Upper lobe of left lung (tissue), 6 donors: ENCODE measurements around the gene RPS6KL1. TPM values are rescaled to one million over a fixed set of nuclear protein-coding genes. Genes with fewer than 3 reads are reported as not detected.

Source experiments
- ATAC-seq, 2 donors: fragments of 200-7000 bp; cut with Tn5 transposase; one replicate each; pipeline ENCODE4 v1.9.1; 2022; ENCODE audit warnings: mild to moderate bottlenecking in 2 of 2, moderate library complexity in 2 of 2; ENCODE audit not compliant: low FRiP score in 2 of 2
- DNase-seq, 2 donors: peaks; one replicate each; pipeline ENCODE4 v3.0.0-alpha.2; 2019 to 2020
- H3K27ac ChIP-seq, 4 donors: fragments of 200-600 bp; sonication (generic); one replicate each; pipeline ENCODE4 v1.5.1; 2016 to 2019
- H3K27me3 ChIP-seq, 4 donors: fragments of 200-600 bp; sonication (generic); one replicate each; pipeline ENCODE4 v1.5.1; 2017 to 2019
- H3K36me3 ChIP-seq, 4 donors: fragments of 200-600 bp; sonication (generic); one replicate each; pipeline ENCODE4 v1.5.1; 2016 to 2019
- H3K4me1 ChIP-seq, 4 donors: fragments of 200-600 bp; sonication (generic); one replicate each; pipeline ENCODE4 v1.5.1; 2018 to 2019
- H3K4me3 ChIP-seq, 4 donors: fragments of 200-600 bp; sonication (generic); one replicate each; pipeline ENCODE4 v1.5.1; 2017 to 2019; ENCODE audit warnings: mild to moderate bottlenecking in 2 of 4, moderate library complexity in 1 of 4
- H3K9me3 ChIP-seq, 4 donors: fragments of 200-600 bp; sonication (generic); one replicate each; pipeline ENCODE4 v1.5.1; 2018 to 2019
- EP300 ChIP-seq, 4 donors: sonication (generic); formaldehyde crosslinking; IDR thresholded peaks; one replicate each; pipeline ENCODE4 v1.5.1; 2017; ENCODE audit warnings: antibody characterized with exemption in 4 of 4, control low read depth in 2 of 4
- POLR2A ChIP-seq, 4 donors: fragments of 450-650 bp; IDR thresholded peaks; one replicate each; pipeline ENCODE4 v1.5.1; 2016 to 2017; ENCODE audit warnings: antibody characterized with exemption in 4 of 4, mild to moderate bottlenecking in 2 of 4
- POLR2AphosphoS5 ChIP-seq, 2 donors: sonication (generic); formaldehyde crosslinking; IDR thresholded peaks; one replicate each; pipeline ENCODE4 v1.5.1; 2017; ENCODE audit warnings: antibody characterized with exemption in 2 of 2
- WGBS, 2 donors: methylation state at CpG; one replicate each; pipeline ENCODE4 v1.1.5; 2017 to 2018; 5-methylcytosine and 5-hydroxymethylcytosine counted together
- total RNA-seq, 6 donors: library from RNA; depleted of rRNA in 4 of 6; stranded (reverse); fragments of >200 nt in 4 of 6; gene quantifications; one replicate each; pipeline versions ENCODE4 v1.1.0 to v1.2.1, GENCODE V29; 2016 to 2021
- TF ChIP-seq, protein P1 (sequence below), 6 experiments: fragments of 450-650 bp in 4 of 6; fragments of 200-600 bp in 2 of 6; sonication (generic) in 2 of 6; IDR thresholded peaks; one replicate each; pipeline ENCODE4 v1.5.1; 2016 to 2019; ENCODE audit warnings: antibody characterized with exemption in 6 of 6
- donor health status: DM: no; HTN: no; CAD: no; lungs with moderate emphysema.
- donor health status: DM: no; HTN: yes; CAD: no; lungs with severe emphysema.

The RPS6KL1 gene
- total RNA-seq, 6 donors from 2014 or later = 3.4 to 29.3 (median 7.3) TPM

DNA sequence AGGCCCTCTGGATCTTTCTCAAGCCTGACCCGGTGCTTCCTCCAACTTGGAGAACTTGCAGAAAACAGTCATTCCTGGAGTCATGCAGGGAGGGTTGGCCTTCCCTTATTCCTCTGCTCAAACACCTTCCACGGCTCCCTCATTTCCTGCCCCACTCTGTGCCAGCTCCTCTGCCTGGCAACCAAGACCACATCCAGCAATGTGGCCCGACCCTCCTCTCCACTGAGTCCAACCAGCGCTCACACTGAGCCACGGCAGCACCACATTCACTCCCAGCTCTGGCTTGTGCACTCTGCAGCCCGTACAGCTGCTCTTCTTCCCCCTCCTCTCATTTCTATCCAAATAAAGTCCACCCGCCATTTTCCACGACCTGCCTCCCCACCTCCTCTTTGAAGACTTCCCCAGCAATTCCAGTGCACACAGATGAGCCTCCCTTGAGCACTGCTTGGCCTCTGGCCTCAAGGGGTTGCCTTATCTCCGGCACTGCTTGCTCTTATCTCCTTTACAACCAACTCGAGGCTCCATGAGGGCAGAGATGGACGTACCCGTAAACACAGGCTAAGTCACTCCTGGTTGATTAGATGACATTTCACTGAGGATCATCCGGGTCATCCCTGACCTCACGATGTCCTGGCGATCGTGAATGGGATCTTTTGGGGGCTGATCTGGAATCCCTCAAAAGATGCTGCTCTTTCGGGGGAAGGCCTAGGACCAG, 27.0 kb upstream of the RPS6KL1 start:
- DNase-seq (no peak), ATAC-seq (no peak)
- H3K36me3 ChIP-seq = no peaks in the 10 kb centered on the region
- H3K9me3 ChIP-seq = no peaks in the 10 kb centered on the region
- H3K4me1 ChIP-seq = peaks cover 15 to 30% (median 18%) of the 10 kb centered on the region in 4 donors
- no peak overlapping the region for H3K27ac ChIP-seq
- no peak overlapping the region for H3K4me3 ChIP-seq
- H3K27me3 ChIP-seq = peaks cover 0 to 9% (median 0%) of the 10 kb centered on the region in 4 donors
- TF ChIP-seq, protein P1, sequence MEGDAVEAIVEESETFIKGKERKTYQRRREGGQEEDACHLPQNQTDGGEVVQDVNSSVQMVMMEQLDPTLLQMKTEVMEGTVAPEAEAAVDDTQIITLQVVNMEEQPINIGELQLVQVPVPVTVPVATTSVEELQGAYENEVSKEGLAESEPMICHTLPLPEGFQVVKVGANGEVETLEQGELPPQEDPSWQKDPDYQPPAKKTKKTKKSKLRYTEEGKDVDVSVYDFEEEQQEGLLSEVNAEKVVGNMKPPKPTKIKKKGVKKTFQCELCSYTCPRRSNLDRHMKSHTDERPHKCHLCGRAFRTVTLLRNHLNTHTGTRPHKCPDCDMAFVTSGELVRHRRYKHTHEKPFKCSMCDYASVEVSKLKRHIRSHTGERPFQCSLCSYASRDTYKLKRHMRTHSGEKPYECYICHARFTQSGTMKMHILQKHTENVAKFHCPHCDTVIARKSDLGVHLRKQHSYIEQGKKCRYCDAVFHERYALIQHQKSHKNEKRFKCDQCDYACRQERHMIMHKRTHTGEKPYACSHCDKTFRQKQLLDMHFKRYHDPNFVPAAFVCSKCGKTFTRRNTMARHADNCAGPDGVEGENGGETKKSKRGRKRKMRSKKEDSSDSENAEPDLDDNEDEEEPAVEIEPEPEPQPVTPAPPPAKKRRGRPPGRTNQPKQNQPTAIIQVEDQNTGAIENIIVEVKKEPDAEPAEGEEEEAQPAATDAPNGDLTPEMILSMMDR (IDR thresholded peaks at IDR 0.05) = no peak
- no peak for TF ChIP-seq POLR2A (IDR thresholded peaks at IDR 0.05)
- TF ChIP-seq EP300 (IDR thresholded peaks at IDR 0.05) = no peak
- TF ChIP-seq POLR2AphosphoS5 (IDR thresholded peaks at IDR 0.05) = no peak
- 82 to 88% methylated on average over 17 of the region's 17 CpGs for WGBS, 2 donors

DNA sequence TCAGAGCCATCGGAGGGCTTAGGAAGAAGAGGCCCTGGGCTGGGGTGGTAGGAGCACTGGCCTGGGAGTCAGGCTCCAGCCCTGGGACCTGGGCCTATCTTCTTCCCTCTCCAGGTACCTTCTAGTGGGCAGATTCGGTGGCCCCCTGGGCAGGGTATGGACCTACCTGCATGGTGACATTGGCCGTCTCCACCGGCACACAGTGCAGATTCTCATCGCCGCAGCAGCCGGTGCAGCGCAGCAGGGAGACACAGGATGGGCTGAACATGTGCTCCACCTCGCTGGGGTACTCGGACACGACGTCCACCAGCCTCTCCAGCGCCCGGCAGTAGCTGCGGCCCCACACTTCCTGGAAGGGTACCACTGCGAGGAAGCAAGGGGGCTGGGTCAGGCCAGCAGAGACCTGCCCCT, 26.1 kb upstream of the RPS6KL1 start:
- H3K27me3 ChIP-seq = peaks cover 0 to 2% (median 0%) of the 10 kb centered on the region in 4 donors
- no peak overlapping the region for H3K4me3 ChIP-seq
- ATAC-seq (no peak), DNase-seq (peak in 1 of 2 donors; percentile 60)
- 95 to 100% methylated on average over 1 to 16 of the region's 16 CpGs for WGBS, 2 donors
- H3K27ac ChIP-seq = no peak overlapping the region
- no peaks in the 10 kb centered on the region for H3K9me3 ChIP-seq
- H3K4me1 ChIP-seq = peaks cover 9 to 23% (median 12%) of the 10 kb centered on the region in 4 donors
- TF ChIP-seq EP300 (IDR thresholded peaks at IDR 0.05) = no peak
- TF ChIP-seq, protein P1 (IDR thresholded peaks at IDR 0.05) = no peak
- no peak for TF ChIP-seq POLR2AphosphoS5 (IDR thresholded peaks at IDR 0.05)
- no peak for TF ChIP-seq POLR2A (IDR thresholded peaks at IDR 0.05)
- no peaks in the 10 kb centered on the region for H3K36me3 ChIP-seq

DNA sequence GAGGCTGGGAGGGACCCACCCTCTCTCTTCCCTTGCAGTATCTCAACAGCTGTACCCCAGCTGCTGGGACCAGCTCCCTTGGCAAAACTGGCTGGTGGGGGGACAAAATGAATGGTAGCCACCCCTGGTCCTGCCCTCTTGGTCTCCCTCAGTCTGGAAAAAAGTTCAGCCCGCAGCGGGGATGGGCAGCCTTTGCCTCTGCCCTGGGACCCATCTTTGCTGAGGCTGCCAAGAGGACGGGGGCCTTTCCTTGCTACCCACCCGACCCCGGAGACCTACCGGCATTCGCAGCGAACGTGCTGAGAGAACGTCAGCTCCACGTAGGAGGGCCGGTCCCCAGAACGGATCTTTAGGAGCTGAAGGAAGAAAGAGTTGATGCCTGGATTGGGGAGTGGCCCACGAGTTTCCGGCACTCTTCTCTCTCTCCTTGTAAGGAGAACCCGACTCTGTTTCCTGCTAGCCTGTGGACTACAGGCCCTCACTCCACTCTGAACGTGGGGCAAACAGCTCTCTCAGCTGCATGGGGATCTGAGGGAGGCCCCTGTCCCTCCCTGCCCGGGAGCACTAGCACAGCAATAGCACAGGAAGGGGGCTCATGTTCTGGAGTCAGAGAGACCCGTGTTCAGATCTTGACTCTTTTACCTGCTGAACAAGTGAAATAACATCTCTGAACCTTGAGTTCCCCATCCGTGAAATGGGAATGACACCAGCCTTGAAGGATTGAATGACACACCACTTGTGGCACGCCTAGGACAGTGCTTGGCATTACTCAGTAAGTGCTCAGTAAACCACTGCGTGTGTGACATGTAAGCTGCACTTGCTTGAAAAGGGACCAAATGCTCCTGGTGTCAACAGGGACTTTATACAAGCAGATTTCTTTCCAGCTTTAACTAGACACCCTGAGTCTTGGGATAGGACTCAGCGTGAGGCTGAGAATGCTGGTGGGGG, 25.4 kb upstream of the RPS6KL1 start:
- TF ChIP-seq, protein P1 (IDR thresholded peaks at IDR 0.05) = no peak
- TF ChIP-seq POLR2AphosphoS5 (IDR thresholded peaks at IDR 0.05) (no peak), EP300 (IDR thresholded peaks at IDR 0.05) (no peak), POLR2A (IDR thresholded peaks at IDR 0.05) (no peak)
- Histone ChIP-seq H3K27me3 (no peaks in the 10 kb centered on the region), H3K36me3 (no peaks in the 10 kb centered on the region), H3K27ac (no peak overlapping the region), H3K4me3 (no peak overlapping the region), H3K4me1 (peaks cover 9 to 20% (median 10%) of the 10 kb centered on the region in 4 donors), H3K9me3 (no peaks in the 10 kb centered on the region)
- ATAC-seq (no peak), DNase-seq (peak in 1 of 2 donors; percentile 40)
- 84% methylated on average over 19 to 22 of the region's 23 CpGs for WGBS, 2 donors

DNA sequence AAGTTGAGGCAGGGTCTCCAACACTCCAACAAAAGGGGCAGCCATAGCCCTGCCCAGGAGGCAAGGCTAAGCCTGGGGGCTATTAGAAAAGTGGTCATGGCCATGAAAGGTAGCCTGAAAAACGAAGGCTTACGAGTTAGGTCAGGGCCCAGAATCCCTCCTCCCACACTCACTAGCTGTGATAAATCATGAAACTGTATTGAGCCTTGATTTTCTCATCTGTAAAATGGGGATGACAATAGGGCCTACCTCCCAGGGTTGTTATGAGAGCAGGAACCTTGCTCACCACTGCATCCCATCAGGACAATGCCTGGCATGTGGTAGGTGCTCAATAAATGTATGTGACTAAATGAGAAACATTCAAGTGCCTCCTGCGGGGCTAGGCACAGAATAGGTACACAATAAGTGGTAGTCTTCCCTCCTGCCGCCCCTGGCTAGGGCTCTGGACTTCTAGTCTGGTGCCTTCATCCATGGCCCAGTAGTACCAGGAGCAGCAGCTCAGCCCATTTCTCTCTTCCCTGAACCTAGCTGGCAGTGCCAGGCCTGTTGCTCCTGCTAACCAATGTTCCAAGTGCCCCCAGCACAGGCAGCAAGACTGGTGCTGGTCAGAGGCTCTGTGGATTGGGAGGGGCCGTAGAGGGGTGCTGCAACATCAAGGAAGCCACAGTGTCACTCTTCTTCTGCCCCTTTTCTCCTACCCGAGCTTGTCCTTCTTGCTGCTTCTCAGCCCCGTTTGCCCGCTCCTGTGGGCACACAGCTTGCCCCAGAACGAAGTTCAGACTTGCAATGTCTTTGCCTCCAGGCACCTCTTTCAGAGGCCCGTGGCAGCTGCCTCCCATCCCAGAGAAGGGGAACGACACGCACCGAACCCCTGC, 24.5 kb upstream of the RPS6KL1 start:
- Histone ChIP-seq H3K36me3 (no peaks in the 10 kb centered on the region), H3K27ac (no peak overlapping the region)
- 84 to 97% methylated on average over 10 to 11 of the region's 13 CpGs for WGBS, 2 donors

More for the DNA sequence above, 24.5 kb upstream of the RPS6KL1 start:
- no peak for ATAC-seq
- Histone ChIP-seq H3K9me3 (no peaks in the 10 kb centered on the region), H3K27me3 (no peaks in the 10 kb centered on the region), H3K4me1 (peaks cover 12 to 26% (median 15%) of the 10 kb centered on the region in 4 donors), H3K4me3 (no peak overlapping the region)
- DNase-seq = peak in 1 of 2 donors; percentile 10
- TF ChIP-seq EP300 (IDR thresholded peaks at IDR 0.05) (no peak), POLR2AphosphoS5 (IDR thresholded peaks at IDR 0.05) (no peak), POLR2A (IDR thresholded peaks at IDR 0.05) (no peak)
- TF ChIP-seq, protein P1 (IDR thresholded peaks at IDR 0.05) = no peak
